ENCODE data around the gene MCMBP.
A peak's percentile ranks its signal among the peaks of the same experiment; 100 is the strongest.

Gene MCMBP

DNA sequence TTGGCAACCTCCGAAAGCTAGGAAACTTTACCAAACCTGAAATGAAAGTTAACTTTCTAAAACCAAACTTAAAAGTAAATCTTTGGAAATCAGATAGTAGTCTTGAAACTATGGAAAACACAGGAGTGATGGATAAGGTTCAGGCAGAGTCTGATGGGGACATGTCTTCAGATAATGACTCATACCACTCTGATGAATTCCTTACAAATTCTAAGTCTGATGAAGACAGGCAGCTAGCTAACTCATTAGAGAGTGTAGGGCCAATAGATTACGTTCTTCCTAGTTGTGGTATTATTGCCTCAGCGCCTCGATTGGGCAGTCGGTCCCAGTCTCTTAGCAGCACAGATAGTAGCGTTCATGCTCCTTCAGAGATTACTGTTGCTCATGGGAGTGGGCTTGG is 45.9 kb downstream of the MCMBP start:
- Mint-ChIP-seq H3K4me1 (ENCODE audit: low read depth) (no peaks in the 10 kb centered on the region), H3K9me3 (ENCODE audit: low read depth) (no peaks in the 10 kb centered on the region), H3K36me3 (peaks cover 3% of the 10 kb centered on the region), H3K4me3 (no peak overlapping the region), H3K27ac (peak overlapping the region; percentile 61), H3K27me3 (no peaks in the 10 kb centered on the region)

DNA sequence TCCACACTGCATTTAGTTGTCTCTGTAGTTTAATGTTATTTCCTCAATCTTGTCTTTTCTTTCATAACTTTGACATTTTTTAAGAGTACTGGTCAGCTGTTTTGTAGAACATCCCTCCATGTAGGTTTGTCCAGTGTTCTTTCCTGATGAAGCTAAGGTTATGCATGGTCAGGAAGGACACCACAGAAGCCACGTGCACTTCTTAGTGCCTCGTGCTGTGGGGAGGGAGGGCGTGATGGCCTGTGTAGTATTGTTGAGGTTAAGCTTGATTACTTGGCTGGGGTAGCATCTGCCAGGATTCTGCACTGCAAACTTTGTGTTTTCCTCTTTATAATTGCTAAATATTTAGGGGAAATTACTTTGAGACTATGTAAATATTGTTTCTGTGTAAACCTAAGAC is 48.3 kb downstream of the MCMBP start:
- H3K27me3 Mint-ChIP-seq = no peaks in the 10 kb centered on the region
- H3K4me1 Mint-ChIP-seq (ENCODE audit: low read depth) = no peaks in the 10 kb centered on the region

DNA sequence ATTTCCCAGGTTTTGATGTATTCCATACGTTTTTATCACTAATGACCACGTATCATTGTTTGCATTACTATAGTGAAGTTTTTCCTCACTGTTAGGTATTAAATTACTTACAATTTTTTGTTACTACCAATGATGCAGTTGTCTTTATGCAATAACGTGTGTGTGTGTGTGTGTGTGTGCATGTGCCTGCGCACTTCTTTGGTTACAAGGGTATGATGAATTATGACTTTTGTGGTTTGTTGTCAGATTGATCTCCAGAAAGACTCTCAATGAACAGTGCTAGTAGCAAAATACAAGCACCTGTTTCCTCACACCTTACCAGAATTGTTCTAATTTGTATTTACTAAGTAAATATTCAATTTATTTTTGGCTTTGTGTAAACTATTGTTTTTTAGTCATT is 51.5 kb downstream of the MCMBP start:
- H3K27me3 Mint-ChIP-seq = no peaks in the 10 kb centered on the region
- H3K4me1 Mint-ChIP-seq (ENCODE audit: low read depth) = no peaks in the 10 kb centered on the region
- peaks cover 2% of the 10 kb centered on the region for H3K36me3 Mint-ChIP-seq
- no peak overlapping the region for H3K27ac Mint-ChIP-seq
- no peak overlapping the region for H3K4me3 Mint-ChIP-seq
- no peaks in the 10 kb centered on the region for H3K9me3 Mint-ChIP-seq (ENCODE audit: low read depth)

More for the DNA sequence above, 48.3 kb downstream of the MCMBP start:
- no peak overlapping the region for H3K27ac Mint-ChIP-seq
- no peaks in the 10 kb centered on the region for H3K9me3 Mint-ChIP-seq (ENCODE audit: low read depth)
- peaks cover 3% of the 10 kb centered on the region for H3K36me3 Mint-ChIP-seq
- H3K4me3 Mint-ChIP-seq = no peak overlapping the region

DNA sequence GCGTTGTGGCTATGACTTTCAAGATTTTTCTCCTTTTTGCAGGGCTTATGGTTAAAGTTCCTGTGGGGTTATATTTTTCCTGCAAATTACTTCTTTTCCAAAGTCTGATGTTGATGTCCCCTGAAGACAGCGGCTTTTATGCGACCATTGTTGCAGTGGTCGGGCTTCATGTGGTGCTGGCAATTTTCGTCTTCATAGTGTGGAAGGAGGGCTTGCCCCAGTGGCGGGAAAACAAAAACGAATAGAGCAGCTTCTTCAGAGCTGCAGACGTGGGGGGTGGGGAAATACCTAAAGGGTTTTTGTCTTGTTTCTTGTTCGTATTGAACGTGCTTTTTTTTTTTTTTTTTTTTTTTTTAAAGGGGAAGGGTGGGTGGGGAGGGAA is 53.8 kb downstream of the MCMBP start:
- H3K27ac Mint-ChIP-seq = no peak overlapping the region
- H3K4me3 Mint-ChIP-seq = no peak overlapping the region
- H3K36me3 Mint-ChIP-seq = peaks cover 8% of the 10 kb centered on the region
- H3K27me3 Mint-ChIP-seq = no peaks in the 10 kb centered on the region
- no peaks in the 10 kb centered on the region for H3K9me3 Mint-ChIP-seq (ENCODE audit: low read depth)
- H3K4me1 Mint-ChIP-seq (ENCODE audit: low read depth) = no peaks in the 10 kb centered on the region

DNA sequence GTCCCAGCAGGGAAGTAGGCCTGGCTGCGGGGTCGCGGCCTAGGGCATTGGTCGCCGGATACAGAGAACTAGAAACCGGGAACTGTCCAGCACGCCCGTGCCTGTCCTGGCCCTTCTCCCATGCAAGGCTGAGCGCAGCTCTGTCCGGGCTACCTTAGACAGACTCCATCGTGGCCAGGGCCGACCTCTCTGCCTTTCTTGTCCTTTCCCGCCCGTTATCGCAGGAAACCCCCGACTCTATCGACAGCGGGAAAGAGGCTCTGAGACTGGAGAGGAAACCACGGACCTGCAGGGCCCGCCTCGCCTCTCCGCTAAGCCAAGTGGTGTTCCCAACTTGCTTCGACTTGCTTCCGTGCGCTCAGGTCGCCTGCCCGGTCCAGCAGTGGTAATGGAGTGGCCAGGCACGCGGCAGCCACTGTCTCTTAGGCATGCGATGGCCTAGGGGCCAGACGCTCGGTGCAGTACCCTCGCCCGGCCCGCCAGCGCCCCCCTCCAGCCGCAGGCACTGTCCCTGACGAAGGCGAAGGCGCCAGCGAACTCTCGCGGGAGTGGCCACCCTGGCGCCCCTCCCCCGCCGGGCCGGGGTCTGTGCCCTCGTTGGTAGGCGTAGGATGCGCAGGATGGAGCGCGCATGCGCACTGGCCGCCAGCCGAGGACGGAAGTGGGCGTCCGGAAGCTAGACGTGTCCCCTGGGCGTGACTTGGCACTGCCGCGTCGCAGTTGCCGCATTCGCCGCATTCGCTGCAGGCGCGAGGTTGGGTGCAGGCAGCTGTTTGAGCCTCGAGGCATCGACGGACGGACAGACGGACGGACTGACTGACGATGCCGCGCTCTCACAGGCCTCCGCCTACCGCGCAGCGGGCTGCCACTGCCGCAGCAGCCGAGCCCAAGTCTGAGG is 54.4 kb downstream of the MCMBP start:
- Mint-ChIP-seq H3K36me3 (peaks cover 8% of the 10 kb centered on the region), H3K4me3 (no peak overlapping the region), H3K4me1 (ENCODE audit: low read depth) (no peaks in the 10 kb centered on the region), H3K9me3 (ENCODE audit: low read depth) (no peaks in the 10 kb centered on the region), H3K27ac (no peak overlapping the region), H3K27me3 (no peaks in the 10 kb centered on the region)

DNA sequence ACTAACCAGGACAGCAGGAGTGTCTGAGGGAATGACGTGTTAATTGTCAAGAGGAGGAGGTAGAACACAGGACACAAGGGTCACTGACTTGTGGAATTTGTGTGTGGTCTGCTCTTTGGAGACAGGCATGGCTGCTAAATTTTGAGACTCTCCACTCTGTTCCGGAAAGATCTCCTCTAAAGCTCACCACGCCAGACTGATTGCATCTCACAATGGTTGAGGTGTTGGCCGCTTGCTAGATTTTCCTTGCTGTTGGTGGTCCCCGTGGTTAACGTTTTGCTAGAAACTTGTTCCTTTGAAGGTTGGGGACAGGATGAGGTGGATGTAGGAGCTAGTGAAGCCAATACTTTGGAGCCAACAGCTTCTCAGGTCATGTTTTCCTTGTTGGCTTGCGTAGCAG is 57.0 kb downstream of the MCMBP start:
- H3K4me1 Mint-ChIP-seq (ENCODE audit: low read depth) = no peaks in the 10 kb centered on the region
- H3K27ac Mint-ChIP-seq = no peak overlapping the region
- H3K36me3 Mint-ChIP-seq = peaks cover 11% of the 10 kb centered on the region

DNA sequence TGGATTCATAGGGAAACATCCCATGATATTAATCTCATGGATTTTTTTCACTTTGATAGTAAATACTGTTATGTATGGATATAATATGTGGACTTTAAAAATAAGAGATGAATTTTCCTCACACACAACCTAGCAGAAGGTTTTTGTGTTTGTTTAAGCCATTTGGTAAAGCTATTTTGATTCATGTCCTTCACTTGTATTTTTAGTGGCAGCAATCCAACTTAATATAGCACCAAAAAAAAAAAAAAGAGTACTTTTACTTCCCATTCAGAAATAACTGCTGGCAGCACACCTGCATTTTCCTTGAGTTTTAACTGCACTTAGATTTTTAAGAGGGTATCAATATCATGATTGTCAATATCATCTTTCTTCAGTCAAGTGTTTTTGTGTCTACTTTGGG is 60.0 kb downstream of the MCMBP start:
- no peak overlapping the region for H3K4me3 Mint-ChIP-seq
- no peak overlapping the region for H3K27ac Mint-ChIP-seq
- H3K4me1 Mint-ChIP-seq (ENCODE audit: low read depth) = no peaks in the 10 kb centered on the region
- H3K9me3 Mint-ChIP-seq (ENCODE audit: low read depth) = no peaks in the 10 kb centered on the region
- H3K36me3 Mint-ChIP-seq = peaks cover 13% of the 10 kb centered on the region
- no peaks in the 10 kb centered on the region for H3K27me3 Mint-ChIP-seq

More for the DNA sequence above, 57.0 kb downstream of the MCMBP start:
- no peaks in the 10 kb centered on the region for H3K9me3 Mint-ChIP-seq (ENCODE audit: low read depth)
- no peaks in the 10 kb centered on the region for H3K27me3 Mint-ChIP-seq
- no peak overlapping the region for H3K4me3 Mint-ChIP-seq

DNA sequence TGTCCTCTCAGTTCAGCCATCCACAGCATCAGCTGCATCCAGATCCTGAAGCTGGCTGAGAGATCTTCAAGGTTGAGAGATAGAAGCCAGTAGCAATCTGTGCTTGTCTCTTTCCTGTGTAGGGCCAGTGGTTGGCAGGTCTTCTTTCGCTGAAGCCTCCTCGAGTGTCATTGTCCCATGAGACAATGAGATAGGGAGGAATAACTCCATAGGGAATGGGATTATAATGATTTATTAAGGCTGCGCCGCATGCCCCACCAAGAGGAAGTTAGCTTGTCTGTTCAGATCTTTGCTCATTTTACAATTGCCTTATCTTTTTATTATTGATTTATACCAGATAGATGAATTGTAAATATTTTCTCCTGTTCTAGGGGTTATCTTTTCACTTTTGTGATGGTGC is 61.5 kb downstream of the MCMBP start:
- peaks cover 11% of the 10 kb centered on the region for H3K36me3 Mint-ChIP-seq
- H3K9me3 Mint-ChIP-seq (ENCODE audit: low read depth) = no peaks in the 10 kb centered on the region
- H3K27ac Mint-ChIP-seq = no peak overlapping the region
- no peak overlapping the region for H3K4me3 Mint-ChIP-seq
- no peaks in the 10 kb centered on the region for H3K4me1 Mint-ChIP-seq (ENCODE audit: low read depth)
- no peaks in the 10 kb centered on the region for H3K27me3 Mint-ChIP-seq

DNA sequence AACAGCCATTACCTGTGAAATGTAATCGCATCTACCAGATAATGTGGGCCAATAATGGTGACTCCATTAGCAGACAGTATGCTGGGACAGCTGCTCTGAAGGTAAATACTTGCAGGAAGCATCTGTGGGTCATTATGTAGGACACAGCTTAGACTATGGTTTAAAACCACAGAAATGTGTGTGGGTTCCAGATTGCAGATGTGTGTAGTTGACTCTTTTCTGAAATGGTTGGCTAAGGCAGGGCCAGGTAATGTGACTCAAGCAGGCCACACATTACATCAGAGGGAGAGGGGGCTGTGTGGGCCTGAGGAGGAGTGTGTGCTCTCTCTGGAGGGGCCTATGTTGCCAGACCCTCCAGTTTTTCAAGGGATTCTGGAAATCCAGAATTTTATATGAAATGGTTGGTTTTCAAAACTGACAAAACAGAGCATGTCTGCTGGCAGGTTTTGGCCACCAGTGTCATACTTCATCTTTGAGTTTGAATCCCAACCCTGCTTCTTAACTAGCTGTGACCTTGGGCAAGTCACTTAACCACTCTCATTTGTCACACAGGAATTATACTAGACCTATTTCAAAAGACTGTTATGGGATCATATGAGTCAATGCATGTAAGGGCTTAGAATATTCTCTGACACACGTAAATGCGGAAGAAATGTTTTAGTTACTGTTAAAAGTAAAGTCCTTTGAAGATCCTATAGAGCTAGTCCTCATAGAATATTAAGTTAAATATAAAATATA is 64.5 kb downstream of the MCMBP start:
- Mint-ChIP-seq H3K36me3 (peaks cover 11% of the 10 kb centered on the region), H3K4me3 (no peak overlapping the region), H3K9me3 (ENCODE audit: low read depth) (no peaks in the 10 kb centered on the region), H3K27ac (no peak overlapping the region), H3K4me1 (ENCODE audit: low read depth) (no peaks in the 10 kb centered on the region), H3K27me3 (no peaks in the 10 kb centered on the region)

DNA sequence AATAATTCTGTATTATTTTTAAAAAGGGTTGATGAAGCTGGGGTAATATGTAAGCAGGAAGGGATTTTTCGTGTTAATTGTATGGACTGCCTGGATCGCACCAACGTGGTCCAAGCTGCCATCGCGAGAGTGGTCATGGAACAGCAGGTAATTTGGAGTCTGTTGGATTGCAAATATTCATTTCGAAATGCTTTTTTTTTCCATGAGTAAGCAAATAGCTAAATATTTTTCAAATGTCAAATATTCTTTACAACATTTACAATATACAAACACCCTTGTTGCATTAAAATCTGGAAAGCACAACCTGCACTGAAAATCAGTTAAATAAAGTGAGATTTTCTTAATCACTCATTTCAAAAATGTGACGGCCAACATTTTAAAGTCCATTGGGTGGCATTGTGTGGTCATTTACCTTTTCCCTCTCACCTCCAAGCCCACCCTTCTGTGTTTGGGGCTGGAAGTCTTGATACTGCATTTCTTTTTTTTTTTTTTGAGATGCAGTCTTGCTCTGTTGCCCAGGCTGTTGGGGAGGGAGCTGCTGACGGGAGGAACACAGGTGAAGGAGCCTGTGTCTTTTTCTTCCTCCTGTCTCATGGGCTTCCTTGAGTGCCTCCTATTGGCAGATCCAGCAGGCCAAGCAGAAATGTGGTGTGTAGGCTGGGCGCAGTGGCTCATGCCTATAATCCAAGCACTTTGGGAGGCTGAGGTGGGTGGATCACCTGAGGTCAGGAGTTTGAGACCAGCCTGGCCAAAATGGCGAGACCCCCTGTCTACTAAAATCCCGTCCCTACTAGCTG is 66.1 kb downstream of the MCMBP start:
- H3K4me1 Mint-ChIP-seq (ENCODE audit: low read depth) = no peaks in the 10 kb centered on the region
- no peaks in the 10 kb centered on the region for H3K27me3 Mint-ChIP-seq
- no peaks in the 10 kb centered on the region for H3K9me3 Mint-ChIP-seq (ENCODE audit: low read depth)
- no peak overlapping the region for H3K4me3 Mint-ChIP-seq
- H3K27ac Mint-ChIP-seq = no peak overlapping the region
- H3K36me3 Mint-ChIP-seq = peaks cover 9% of the 10 kb centered on the region

DNA sequence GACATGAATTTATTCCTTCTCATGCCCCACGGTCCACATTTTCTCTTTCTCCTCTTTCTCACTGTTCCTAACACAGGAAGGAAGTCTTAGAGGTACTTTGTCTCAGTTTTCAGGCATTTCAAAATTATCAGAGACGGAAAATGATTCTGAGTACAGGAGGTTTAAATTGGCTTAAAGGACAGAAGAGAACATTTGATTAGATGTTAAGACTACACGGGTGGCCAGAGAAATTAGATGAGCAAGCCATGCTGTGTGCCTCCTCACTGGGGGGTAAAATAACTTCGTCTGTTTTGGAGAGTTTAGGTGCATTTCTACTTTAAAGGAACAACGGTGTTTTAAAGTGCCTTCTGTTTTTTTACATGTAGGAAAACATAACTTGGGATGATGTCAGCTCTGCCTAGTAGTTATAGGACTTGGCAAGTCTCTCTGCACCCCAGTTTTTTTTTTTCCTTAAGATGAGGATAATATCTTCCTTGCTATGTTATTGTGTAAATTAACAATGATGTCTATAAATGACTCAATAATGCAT is 66.9 kb downstream of the MCMBP start:
- H3K27me3 Mint-ChIP-seq = no peaks in the 10 kb centered on the region
- no peak overlapping the region for H3K27ac Mint-ChIP-seq
- H3K4me3 Mint-ChIP-seq = no peak overlapping the region
- no peaks in the 10 kb centered on the region for H3K9me3 Mint-ChIP-seq (ENCODE audit: low read depth)
- no peaks in the 10 kb centered on the region for H3K4me1 Mint-ChIP-seq (ENCODE audit: low read depth)
- H3K36me3 Mint-ChIP-seq = peaks cover 9% of the 10 kb centered on the region

DNA sequence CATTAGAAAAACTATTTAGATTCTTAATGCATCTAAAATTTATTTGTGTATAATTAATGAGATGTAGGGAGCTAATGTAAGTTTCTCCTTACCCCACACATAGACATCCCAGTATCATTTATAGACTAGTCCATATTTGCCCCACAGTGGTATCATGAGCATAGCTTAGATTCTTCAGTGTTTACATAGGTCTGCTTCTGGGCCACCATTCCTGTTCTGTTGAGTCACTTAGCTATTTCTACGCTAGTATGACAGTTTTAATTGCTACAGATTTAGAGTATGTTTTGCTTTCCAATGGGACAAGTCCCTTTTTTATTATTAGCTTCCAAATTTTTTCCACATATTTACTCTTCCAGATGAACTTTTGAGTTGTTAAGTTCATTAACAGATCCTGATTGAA is 69.4 kb downstream of the MCMBP start:
- H3K36me3 Mint-ChIP-seq = peaks cover 9% of the 10 kb centered on the region
- no peak overlapping the region for H3K27ac Mint-ChIP-seq
- H3K4me1 Mint-ChIP-seq (ENCODE audit: low read depth) = no peaks in the 10 kb centered on the region
- H3K4me3 Mint-ChIP-seq = no peak overlapping the region
- H3K27me3 Mint-ChIP-seq = no peaks in the 10 kb centered on the region
- H3K9me3 Mint-ChIP-seq (ENCODE audit: low read depth) = no peaks in the 10 kb centered on the region

DNA sequence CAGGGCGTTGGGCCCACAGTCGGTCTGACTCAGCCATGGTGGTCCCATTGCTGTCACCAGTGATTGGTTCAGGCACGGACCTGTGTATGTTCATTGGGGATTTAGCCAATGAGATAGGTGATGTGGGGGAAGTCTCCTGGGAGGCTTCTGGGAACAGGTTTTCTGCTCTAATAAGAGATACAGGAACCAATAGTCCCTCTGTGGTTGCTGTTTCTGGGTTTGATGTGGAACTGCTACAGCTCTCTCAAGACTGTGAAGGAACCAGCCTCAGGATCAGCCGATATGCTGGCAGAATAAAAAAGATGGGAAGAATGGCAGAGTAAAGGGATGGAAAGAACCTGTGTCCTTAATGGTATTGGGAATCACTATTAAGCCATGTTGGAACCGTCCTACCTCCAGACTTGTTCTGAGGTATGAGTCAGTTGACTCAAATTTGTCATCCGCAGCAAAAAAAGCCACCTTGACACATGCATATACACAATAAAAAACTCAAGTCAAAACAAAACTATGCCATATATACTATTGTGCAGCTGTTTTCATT is 70.6 kb downstream of the MCMBP start:
- no peaks in the 10 kb centered on the region for H3K27me3 Mint-ChIP-seq
- no peaks in the 10 kb centered on the region for H3K4me1 Mint-ChIP-seq (ENCODE audit: low read depth)
- H3K27ac Mint-ChIP-seq = no peak overlapping the region
- H3K4me3 Mint-ChIP-seq = no peak overlapping the region
- H3K9me3 Mint-ChIP-seq (ENCODE audit: low read depth) = no peaks in the 10 kb centered on the region
- H3K36me3 Mint-ChIP-seq = peaks cover 9% of the 10 kb centered on the region

DNA sequence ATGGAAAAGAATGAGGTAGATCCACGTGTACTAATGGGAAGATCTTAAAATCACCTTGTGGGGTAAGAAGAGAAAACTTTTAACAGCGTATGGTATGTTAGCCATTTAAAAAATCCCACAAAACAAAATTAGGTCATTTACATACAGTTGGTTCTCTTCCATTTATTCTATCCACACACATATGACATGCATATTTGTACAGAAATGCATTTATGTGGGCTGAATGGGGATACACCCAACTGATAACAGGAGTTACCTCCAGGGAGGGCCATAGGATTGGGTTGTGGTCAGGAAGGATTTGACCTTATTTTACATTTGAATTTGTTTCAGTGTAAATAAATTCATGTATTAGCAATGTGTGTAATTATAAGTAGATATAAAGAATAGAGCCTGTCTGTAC is 71.5 kb downstream of the MCMBP start:
- Mint-ChIP-seq H3K4me1 (ENCODE audit: low read depth) (no peaks in the 10 kb centered on the region), H3K36me3 (peaks cover 10% of the 10 kb centered on the region), H3K9me3 (ENCODE audit: low read depth) (no peaks in the 10 kb centered on the region), H3K27me3 (no peaks in the 10 kb centered on the region), H3K4me3 (no peak overlapping the region), H3K27ac (no peak overlapping the region)

All from activated naive CD8-positive, alpha-beta T cell (primary cell).